ENCODE results near the gene DDN.

DNA sequence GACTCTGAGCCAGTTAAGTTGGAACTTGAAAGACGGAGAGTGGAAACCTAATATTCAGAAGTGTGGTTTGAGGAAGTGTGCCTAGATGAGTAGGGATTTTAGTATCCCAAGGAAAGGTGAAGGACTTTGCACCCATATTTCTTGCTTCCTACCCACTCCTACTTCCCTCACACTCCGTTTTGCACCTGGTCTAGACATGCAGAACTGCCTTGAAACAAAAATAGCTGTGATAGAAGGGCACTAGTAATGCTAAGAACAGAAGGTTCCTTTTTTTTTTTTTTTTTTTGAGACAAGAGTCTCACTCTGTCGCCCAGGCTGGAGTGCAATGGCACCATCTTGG, 41.2 kb downstream of the DDN start:
- no peak for TF ChIP-seq POLR2A (IDR thresholded peaks at IDR 0.05; ENCODE audit: low read depth, low read length)
- TF ChIP-seq CTCF (IDR thresholded peaks at IDR 0.05; ENCODE audit: extremely low read depth in 1 of 2, insufficient read depth in 1 of 2, low read depth in 1 of 2, low read length in 2 of 2) = no peak
- TF ChIP-seq POLR2AphosphoS5 (IDR thresholded peaks at IDR 0.05; ENCODE audit: insufficient read depth, low read depth, low read length) = no peak

All from endothelial cell of umbilical vein (primary cell).